IMR-90 (cell line): ENCODE data around the gene TP53AIP1. TPM values are rescaled to one million over a fixed set of nuclear protein-coding genes. Genes with fewer than 3 reads are reported as not detected.

Experiments used
- ATAC-seq: fragments of 200-7000 bp; cut with Tn5 transposase; 2 replicates; pipeline ENCODE4 v1.9.1; 2020; ENCODE audit warnings: low read depth, mild to moderate bottlenecking, moderate library complexity
- BruUV-seq: library from RNA; stranded (reverse); fragments of 400-500 nt; replicated peaks from 2 replicates; lab custom pipeline; 2021; lab: Mats Ljungman, UMichigan
- CTCF ChIA-PET: fragments of 300-600 bp; formaldehyde crosslinking; extraction: SDS; loops from one replicate; lab custom pipeline; 2021; ENCODE audit warnings: antibody characterized with exemption; lab: Yijun Ruan, JAX
- POLR2A ChIA-PET: fragments of 300-600 bp; sonication (Branson Sonifier 250); formaldehyde crosslinking; loops from one replicate; lab custom pipeline; 2022; ENCODE audit warnings: antibody characterized with exemption; ENCODE audit not compliant: unreplicated experiment; lab: Charles Lee
- DNase-seq: peaks from one replicate; pipeline ENCODE4 v3.0.0; 2013
- H2AFZ ChIP-seq: replicated peaks from 2 replicates; pipeline ENCODE3; 2013; ENCODE audit warnings: low read length, mild to moderate bottlenecking; ENCODE audit not compliant: poor library complexity
- H2AK5ac ChIP-seq: 2 replicates; pipeline ENCODE4 v1.6.1; 2013; ENCODE audit warnings: low read depth, low read length, inconsistent platforms
- H2AK9ac ChIP-seq: replicated peaks from 2 replicates; pipeline ENCODE3; 2013; ENCODE audit warnings: mild to moderate bottlenecking, low read depth, low read length, moderate library complexity; ENCODE audit not compliant: poor library complexity
- H2BK120ac ChIP-seq: 2 replicates; pipeline ENCODE4 v1.6.1; 2013; ENCODE audit warnings: low read depth, low read length, inconsistent platforms
- H2BK15ac ChIP-seq: 3 replicates; pipeline ENCODE4 v1.6.1; 2013; ENCODE audit warnings: low read depth, low read length, inconsistent platforms
- H2BK20ac ChIP-seq: 2 replicates; pipeline ENCODE4 v1.6.1; 2013; ENCODE audit warnings: low read depth, mild to moderate bottlenecking, inconsistent platforms, low read length, moderate library complexity
- H2BK5ac ChIP-seq: 2 replicates; pipeline ENCODE4 v1.6.1; 2013; ENCODE audit warnings: mild to moderate bottlenecking, low read depth, low read length, inconsistent platforms; ENCODE audit not compliant: poor library complexity, severe bottlenecking
- H3K14ac ChIP-seq: replicated peaks from 2 replicates; pipeline ENCODE4 v1.6.1; 2013; ENCODE audit warnings: low read depth, low read length, inconsistent platforms
- H3K18ac ChIP-seq: 2 replicates; pipeline ENCODE4 v1.6.1; 2013; ENCODE audit warnings: low read depth, low read length, control low read depth
- H3K23ac ChIP-seq: 2 replicates; pipeline ENCODE4 v1.6.1; 2013; ENCODE audit warnings: low read depth, low read length, inconsistent platforms
- H3K27ac ChIP-seq: 2 replicates; pipeline ENCODE4 v1.5.1; 2013; ENCODE audit warnings: mild to moderate bottlenecking, control low read depth, low read length; ENCODE audit not compliant: insufficient read depth
- H3K27me3 ChIP-seq: 2 replicates; pipeline ENCODE4 v1.6.1; 2013; ENCODE audit warnings: low read length; ENCODE audit not compliant: control insufficient read depth, insufficient read depth
- H3K36me3 ChIP-seq: 2 replicates; pipeline ENCODE4 v1.6.1; 2013; ENCODE audit warnings: low read length, mixed read lengths; ENCODE audit not compliant: control insufficient read depth, insufficient read depth
- H3K4ac ChIP-seq: 2 replicates; pipeline ENCODE4 v1.6.1; 2013; ENCODE audit warnings: low read depth, low read length, inconsistent platforms
- H3K4me1 ChIP-seq: 2 replicates; pipeline ENCODE4 v1.6.1; 2013; ENCODE audit warnings: low read length, mixed read lengths; ENCODE audit not compliant: control insufficient read depth, insufficient read depth
- H3K4me2 ChIP-seq: 2 replicates; pipeline ENCODE4 v1.6.1; 2013; ENCODE audit warnings: low read depth, mild to moderate bottlenecking, control low read depth, low read length, moderate library complexity
- H3K4me3 ChIP-seq: 2 replicates; pipeline ENCODE4 v1.5.1; 2013; ENCODE audit warnings: low read depth, mild to moderate bottlenecking, control low read depth, low read length, moderate library complexity; ENCODE audit not compliant: insufficient read depth
- H3K56ac ChIP-seq: 2 replicates; pipeline ENCODE4 v1.6.1; 2013; ENCODE audit warnings: low read length, inconsistent platforms; ENCODE audit not compliant: insufficient read depth; ENCODE audit errors: extremely low read depth
- H3K79me1 ChIP-seq, 2 experiments: 2 replicates each; pipeline ENCODE4 v1.6.1; 2013; ENCODE audit warnings: low read length in 2 of 2, inconsistent platforms in 1 of 2, low read depth in 1 of 2
- H3K9ac ChIP-seq: 2 replicates; pipeline ENCODE4 v1.6.1; 2013; ENCODE audit warnings: low read depth, low read length, control low read depth
- H3K9me1 ChIP-seq: 2 replicates; pipeline ENCODE4 v1.6.1; 2013; ENCODE audit warnings: low read length, inconsistent platforms; ENCODE audit not compliant: insufficient read depth
- H3K9me3 ChIP-seq: 2 replicates; pipeline ENCODE4 v1.6.1; 2013; ENCODE audit warnings: low read length; ENCODE audit not compliant: control insufficient read depth, insufficient read depth
- H4K20me1 ChIP-seq: 2 replicates; pipeline ENCODE4 v1.6.1; 2013; ENCODE audit warnings: low read length, inconsistent platforms; ENCODE audit not compliant: insufficient read depth
- H4K5ac ChIP-seq: 2 replicates; pipeline ENCODE4 v1.6.1; 2013; ENCODE audit warnings: mild to moderate bottlenecking, low read depth, low read length, control low read depth
- H4K8ac ChIP-seq, 2 experiments: 2 replicates each; pipeline ENCODE4 v1.6.1; 2013; ENCODE audit warnings: low read depth in 2 of 2, low read length in 2 of 2, control low read depth in 1 of 2, inconsistent platforms in 1 of 2
- H4K91ac ChIP-seq: 2 replicates; pipeline ENCODE4 v1.6.1; 2013; ENCODE audit warnings: low read depth, low read length, inconsistent platforms; ENCODE audit not compliant: insufficient read depth
- BHLHE40 ChIP-seq: fragments of 150-350 bp; IDR thresholded peaks from 2 replicates; pipeline ENCODE4 v1.6.1; 2016; ENCODE audit warnings: mild to moderate bottlenecking, low read depth, low read length
- CEBPB ChIP-seq: IDR thresholded peaks from 2 replicates; pipeline ENCODE4 v1.6.1; 2012; ENCODE audit warnings: low read depth, low read length, improper control_type of control experiment
- FOS ChIP-seq: fragments of 150-350 bp; IDR thresholded peaks from 2 replicates; pipeline ENCODE4 v1.6.1; 2016; ENCODE audit warnings: low read depth, low read length
- MAFK ChIP-seq: IDR thresholded peaks from 2 replicates; pipeline ENCODE4 v1.6.1; 2012; ENCODE audit warnings: low read depth, low read length, improper control_type of control experiment
- MXI1 ChIP-seq: IDR thresholded peaks from 2 replicates; pipeline ENCODE4 v1.6.1; 2012; ENCODE audit warnings: low read depth, mild to moderate bottlenecking, low read length, moderate library complexity, borderline replicate concordance
- POLR2A ChIP-seq: IDR thresholded peaks from 2 replicates; pipeline ENCODE4 v1.6.1; 2012; ENCODE audit warnings: mild to moderate bottlenecking, low read depth, low read length
- RCOR1 ChIP-seq: IDR thresholded peaks from 2 replicates; pipeline ENCODE4 v1.6.1; 2012; ENCODE audit warnings: mild to moderate bottlenecking, low read length, improper control_type of control experiment; ENCODE audit not compliant: insufficient replicate concordance
- SMC3 ChIP-seq: fragments of 150-350 bp; IDR thresholded peaks from 2 replicates; pipeline ENCODE4 v1.6.1; 2016; ENCODE audit warnings: low read depth, mild to moderate bottlenecking, antibody characterized with exemption, low read length, moderate library complexity
- WGBS, 2 experiments: methylation state at CpG; one replicate each; pipeline versions ENCODE4 v1.1.5 to v1.1.7; 2013; ENCODE audit warnings: missing lambda C conversion rate in 2 of 2; ENCODE audit not compliant: insufficient read length in 1 of 2; ENCODE audit errors: extremely low coverage in 2 of 2; 5-methylcytosine and 5-hydroxymethylcytosine counted together
- dilution Hi-C: fragments of 300-500 bp; cut with HindIII; formaldehyde crosslinking; loops from one replicate; pipeline ENCODE4 v1.14.3; 2018; ENCODE audit warnings: low sequenced_read_pairs; ENCODE audit not compliant: unreplicated experiment
- in situ Hi-C: fragments of 300-500 bp; cut with MboI; formaldehyde crosslinking; loops from 3 replicates; pipeline ENCODE4 v1.14.3; 2019; ENCODE audit warnings: low sequenced_read_pairs, inconsistent platforms, mixed read lengths
- intact Hi-C: fragments of 100-400 bp; cut with micrococcal nuclease; formaldehyde crosslinking; loops from 2 replicates; pipeline ENCODE4 v1.10.0; 2022
- polyA plus RNA-seq, 3 experiments: library from polyadenylated mRNA; depleted of rRNA; stranded (reverse); fragments of >200 nt; gene quantifications; 2 replicates each; pipeline ENCODE4 v1.2.3, GENCODE V29; 2012; ENCODE audit warnings: low replicate concordance in 1 of 3
- total RNA-seq: library from RNA; depleted of rRNA; stranded (reverse); fragments of >200 nt; gene quantifications from 2 replicates; pipeline ENCODE4 v1.2.3, GENCODE V29; 2012
- TF ChIP-seq, protein P1 (sequence below): fragments of 150-350 bp; IDR thresholded peaks from 2 replicates; pipeline ENCODE4 v1.6.1; 2016; ENCODE audit warnings: low read depth, mild to moderate bottlenecking, low read length, moderate library complexity, borderline replicate concordance
- TF ChIP-seq, protein P2 (sequence below): fragments of 150-350 bp; IDR thresholded peaks from 2 replicates; pipeline ENCODE4 v1.6.1; 2017; ENCODE audit warnings: mild to moderate bottlenecking, antibody characterized with exemption, low read length, low read depth

The TP53AIP1 gene
- total and polyA plus RNA-seq, 2 of the 4 experiments (the other 2 are of a cell fraction), result not detected

DNA sequence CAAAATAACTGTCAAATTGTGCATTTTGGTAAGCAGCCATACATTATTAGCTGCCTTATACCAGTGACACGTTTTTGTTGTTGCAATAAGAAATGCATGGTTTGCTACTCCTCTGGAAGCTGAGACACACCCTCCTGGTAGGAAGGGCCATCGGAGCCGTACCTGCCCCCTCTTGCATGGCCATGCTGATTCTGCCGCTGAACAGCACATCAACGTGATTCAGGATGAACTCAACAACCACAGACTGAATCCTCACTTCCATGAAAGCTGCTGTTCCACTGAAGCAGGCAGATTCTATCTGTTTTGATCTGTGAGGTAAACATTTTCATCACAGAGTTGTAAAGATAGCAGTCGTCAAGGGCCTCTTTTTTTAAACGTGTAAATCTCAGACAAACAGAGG lies 38.6 kb upstream of the TP53AIP1 start:
- no peaks in the 10 kb centered on the region for H4K20me1 ChIP-seq
- H3K36me3 ChIP-seq, result peaks cover 7% of the 10 kb centered on the region; the same call in 1 of the 2 replicates
- no peak overlapping the region for H2BK120ac ChIP-seq
- H3K23ac ChIP-seq, result no peak overlapping the region
- H3K4me2 ChIP-seq, result no peak overlapping the region
- POLR2A ChIA-PET, result interaction anchor here (0.6 kb wide), 1 partner anchor 1021 kb away, joined by 19 read pairs; the partner anchor contains the start of gene PRDM10
- H3K18ac ChIP-seq, result no peak overlapping the region
- dilution Hi-C loops (no loop called here), intact Hi-C loops (loop anchor here (10.0 kb wide), 1 partner anchor 114 kb away; no protein-coding TSS in a partner anchor), in situ Hi-C loops (no loop called here)
- ATAC-seq (no peak), DNase-seq (no peak)
- no peak overlapping the region for H2BK20ac ChIP-seq
- H3K9me1 ChIP-seq, result no peaks in the 10 kb centered on the region
- no peak overlapping the region for H3K56ac ChIP-seq
- H3K9ac ChIP-seq, result no peak overlapping the region
- no peak overlapping the region for H2BK5ac ChIP-seq
- no peak overlapping the region for H2AFZ ChIP-seq
- BruUV-seq, result no TSS peak
- H2BK15ac ChIP-seq, result no peak overlapping the region
- CTCF ChIA-PET, result interaction anchor here (0.6 kb wide), 1 partner anchor 1643 kb away, joined by 7 read pairs; no protein-coding TSS in a partner anchor
- no peaks in the 10 kb centered on the region for H3K27me3 ChIP-seq
- no peaks in the 10 kb centered on the region for H3K9me3 ChIP-seq
- H4K8ac ChIP-seq, result no peak overlapping the region
- TF ChIP-seq BHLHE40 (no peak), MAFK (no peak), FOS (no peak), RCOR1 (no peak), MXI1 (no peak), CEBPB (no peak), SMC3 (no peak), POLR2A (no peak)
- TF ChIP-seq, protein P1, sequence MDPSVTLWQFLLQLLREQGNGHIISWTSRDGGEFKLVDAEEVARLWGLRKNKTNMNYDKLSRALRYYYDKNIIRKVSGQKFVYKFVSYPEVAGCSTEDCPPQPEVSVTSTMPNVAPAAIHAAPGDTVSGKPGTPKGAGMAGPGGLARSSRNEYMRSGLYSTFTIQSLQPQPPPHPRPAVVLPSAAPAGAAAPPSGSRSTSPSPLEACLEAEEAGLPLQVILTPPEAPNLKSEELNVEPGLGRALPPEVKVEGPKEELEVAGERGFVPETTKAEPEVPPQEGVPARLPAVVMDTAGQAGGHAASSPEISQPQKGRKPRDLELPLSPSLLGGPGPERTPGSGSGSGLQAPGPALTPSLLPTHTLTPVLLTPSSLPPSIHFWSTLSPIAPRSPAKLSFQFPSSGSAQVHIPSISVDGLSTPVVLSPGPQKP, result no peak
- TF ChIP-seq, protein P2, sequence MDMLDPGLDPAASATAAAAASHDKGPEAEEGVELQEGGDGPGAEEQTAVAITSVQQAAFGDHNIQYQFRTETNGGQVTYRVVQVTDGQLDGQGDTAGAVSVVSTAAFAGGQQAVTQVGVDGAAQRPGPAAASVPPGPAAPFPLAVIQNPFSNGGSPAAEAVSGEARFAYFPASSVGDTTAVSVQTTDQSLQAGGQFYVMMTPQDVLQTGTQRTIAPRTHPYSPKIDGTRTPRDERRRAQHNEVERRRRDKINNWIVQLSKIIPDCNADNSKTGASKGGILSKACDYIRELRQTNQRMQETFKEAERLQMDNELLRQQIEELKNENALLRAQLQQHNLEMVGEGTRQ, result no peak
- no CpG with 5 or more reads among the region's 7 CpGs for WGBS, 2 experiments
- H4K5ac ChIP-seq, result no peak overlapping the region
- H4K91ac ChIP-seq, result no peak overlapping the region
- H2AK5ac ChIP-seq, result no peak overlapping the region
- no peak overlapping the region for H2AK9ac ChIP-seq
- no peaks in the 10 kb centered on the region for H3K79me1 ChIP-seq
- H3K27ac ChIP-seq, result no peak overlapping the region
- H3K4me3 ChIP-seq, result no peak overlapping the region
- no peak overlapping the region for H3K14ac ChIP-seq
- H3K4me1 ChIP-seq, result no peaks in the 10 kb centered on the region
- H3K4ac ChIP-seq, result no peak overlapping the region
